ENCODE results near the gene NFASC. TPM values are rescaled to one million over a fixed set of nuclear protein-coding genes. Genes with fewer than 3 reads are reported as not detected.

Gene NFASC
- total RNA-seq, 1 experiment from 2014 or later, result 20.1 TPM

DNA sequence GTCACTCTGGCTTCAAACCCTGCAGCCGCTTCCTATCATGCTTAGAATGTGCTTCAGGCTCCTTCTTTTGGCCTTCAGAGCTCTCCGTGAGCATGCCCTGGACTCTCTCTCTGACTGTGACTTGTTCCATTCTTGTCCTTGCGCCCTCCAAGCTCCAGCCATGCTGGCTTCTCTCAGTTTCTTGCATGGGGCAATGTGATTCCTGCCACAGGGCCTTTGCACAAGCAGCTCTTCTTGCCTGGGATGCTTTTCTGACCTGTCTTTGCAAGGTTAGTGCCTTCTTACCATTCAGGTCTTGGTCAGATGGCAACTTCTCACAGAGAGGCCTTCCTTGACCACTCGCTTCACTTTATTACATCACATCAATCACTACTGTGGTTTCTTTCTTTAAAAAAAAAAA is 66.1 kb downstream of the NFASC start:
- no peaks in the 10 kb centered on the region for H3K36me3 Mint-ChIP-seq
- H3K9me3 Mint-ChIP-seq, result no peaks in the 10 kb centered on the region
- DNase-seq (ENCODE audit: low spot score), result no peak
- no peak for ATAC-seq
- TF ChIP-seq AR (CRISPR knock-in tag; IDR thresholded peaks at IDR 0.05), result no peak
- TF ChIP-seq GRHL2 (CRISPR knock-in tag; IDR thresholded peaks at IDR 0.05; ENCODE audit: insufficient replicate concordance, severe bottlenecking), result no peak
- TF ChIP-seq FOXK1 (CRISPR knock-in tag; IDR thresholded peaks at IDR 0.05), result no peak
- no peak for TF ChIP-seq MLX (CRISPR knock-in tag; IDR thresholded peaks at IDR 0.05)
- no peak for TF ChIP-seq TCF7 (CRISPR knock-in tag; IDR thresholded peaks at IDR 0.05; ENCODE audit: low read depth)
- no peak for TF ChIP-seq MYBL2 (CRISPR knock-in tag; IDR thresholded peaks at IDR 0.05)
- no peak for TF ChIP-seq JAZF1 (CRISPR knock-in tag; IDR thresholded peaks at IDR 0.05)
- TF ChIP-seq, protein P1, sequence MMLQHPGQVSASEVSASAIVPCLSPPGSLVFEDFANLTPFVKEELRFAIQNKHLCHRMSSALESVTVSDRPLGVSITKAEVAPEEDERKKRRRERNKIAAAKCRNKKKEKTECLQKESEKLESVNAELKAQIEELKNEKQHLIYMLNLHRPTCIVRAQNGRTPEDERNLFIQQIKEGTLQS (CRISPR knock-in tag; conservative IDR thresholded peaks at IDR 0.05), result no peak
- TF ChIP-seq ZNF396 (CRISPR knock-in tag; IDR thresholded peaks at IDR 0.05; ENCODE audit: borderline replicate concordance), result no peak
- no peak for TF ChIP-seq NFATC4 (CRISPR knock-in tag; IDR thresholded peaks at IDR 0.05)
- TF ChIP-seq TEAD1 (CRISPR knock-in tag; IDR thresholded peaks at IDR 0.05), result no peak
- TF ChIP-seq IRF2 (CRISPR knock-in tag; IDR thresholded peaks at IDR 0.05; ENCODE audit: borderline replicate concordance, low read depth), result no peak
- H3K27me3 Mint-ChIP-seq (ENCODE audit: low read depth), result no peaks in the 10 kb centered on the region
- CTCF ChIA-PET, result interaction anchor here (0.8 to 2.2 kb wide), 2 partner anchors 106 to 125 kb away, joined by 3 to 5 read pairs; no protein-coding TSS in a partner anchor
- H3K27ac Mint-ChIP-seq, result no peak overlapping the region
- no peak overlapping the region for H3K4me3 Mint-ChIP-seq
- peaks cover 7% of the 10 kb centered on the region; the same call in 1 of the 2 replicates for H3K4me1 Mint-ChIP-seq
- POLR2A ChIA-PET, result no interaction called here

DNA sequence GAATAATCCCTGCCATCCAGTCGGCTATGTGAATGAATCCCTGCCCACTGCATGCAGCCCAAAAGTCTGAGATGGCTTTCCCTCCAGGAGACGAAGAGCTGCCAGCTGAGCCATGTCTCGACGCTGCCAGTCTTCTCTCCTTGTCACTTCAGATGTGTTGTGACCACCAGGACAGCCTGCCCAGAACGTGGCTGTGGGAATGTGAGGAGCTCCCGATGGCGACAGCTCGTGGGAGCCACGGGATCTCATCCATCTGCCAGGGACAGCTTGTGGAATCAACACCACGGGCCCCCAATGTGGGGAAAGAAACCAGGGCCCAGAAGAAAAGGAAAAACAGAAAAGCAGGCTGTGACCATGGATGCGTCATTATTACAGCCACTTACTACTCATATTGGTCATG is 67.2 kb downstream of the NFASC start:
- DNase-seq (ENCODE audit: low spot score), result no peak

More for the DNA sequence above, 67.2 kb downstream of the NFASC start:
- no peak for ATAC-seq
- POLR2A ChIA-PET, result no interaction called here
- CTCF ChIA-PET, result interaction anchor here (0.9 to 1.3 kb wide), 5 partner anchors 10 to 146 kb away, joined by 3 to 4 read pairs (median 3); no protein-coding TSS in a partner anchor
- Mint-ChIP-seq H3K27me3 (ENCODE audit: low read depth) (no peaks in the 10 kb centered on the region), H3K36me3 (no peaks in the 10 kb centered on the region), H3K4me3 (no peak overlapping the region), H3K4me1 (peaks cover 7% of the 10 kb centered on the region; the same call in 1 of the 2 replicates), H3K9me3 (no peaks in the 10 kb centered on the region), H3K27ac (no peak overlapping the region)
- TF ChIP-seq GTF2I (CRISPR knock-in tag; conservative IDR thresholded peaks at IDR 0.05), result no peak
- TF ChIP-seq ZNF416 (CRISPR knock-in tag; IDR thresholded peaks at IDR 0.05), result no peak
- no peak for TF ChIP-seq SOX15 (CRISPR knock-in tag; IDR thresholded peaks at IDR 0.05)
- no peak for TF ChIP-seq ESRRA (CRISPR knock-in tag; IDR thresholded peaks at IDR 0.05; ENCODE audit: borderline replicate concordance)
- TF ChIP-seq ZNF396 (CRISPR knock-in tag; IDR thresholded peaks at IDR 0.05; ENCODE audit: borderline replicate concordance), result no peak
- TF ChIP-seq ZNF317 (CRISPR knock-in tag; IDR thresholded peaks at IDR 0.05; ENCODE audit: borderline replicate concordance, low read depth), result no peak
- no peak for TF ChIP-seq FOXP1 (CRISPR knock-in tag; IDR thresholded peaks at IDR 0.05; ENCODE audit: borderline replicate concordance)
- TF ChIP-seq AR (CRISPR knock-in tag; IDR thresholded peaks at IDR 0.05), result no peak
- no peak for TF ChIP-seq ZNF671 (CRISPR knock-in tag; IDR thresholded peaks at IDR 0.05)
- no peak for TF ChIP-seq TCF7 (CRISPR knock-in tag; IDR thresholded peaks at IDR 0.05; ENCODE audit: low read depth)
- TF ChIP-seq, protein P2, sequence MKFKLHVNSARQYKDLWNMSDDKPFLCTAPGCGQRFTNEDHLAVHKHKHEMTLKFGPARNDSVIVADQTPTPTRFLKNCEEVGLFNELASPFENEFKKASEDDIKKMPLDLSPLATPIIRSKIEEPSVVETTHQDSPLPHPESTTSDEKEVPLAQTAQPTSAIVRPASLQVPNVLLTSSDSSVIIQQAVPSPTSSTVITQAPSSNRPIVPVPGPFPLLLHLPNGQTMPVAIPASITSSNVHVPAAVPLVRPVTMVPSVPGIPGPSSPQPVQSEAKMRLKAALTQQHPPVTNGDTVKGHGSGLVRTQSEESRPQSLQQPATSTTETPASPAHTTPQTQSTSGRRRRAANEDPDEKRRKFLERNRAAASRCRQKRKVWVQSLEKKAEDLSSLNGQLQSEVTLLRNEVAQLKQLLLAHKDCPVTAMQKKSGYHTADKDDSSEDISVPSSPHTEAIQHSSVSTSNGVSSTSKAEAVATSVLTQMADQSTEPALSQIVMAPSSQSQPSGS (CRISPR knock-in tag; IDR thresholded peaks at IDR 0.05; ENCODE audit: borderline replicate concordance, low read depth), result no peak
- no peak for TF ChIP-seq PRRX2 (CRISPR knock-in tag; IDR thresholded peaks at IDR 0.05)
- no peak for TF ChIP-seq IRF2 (CRISPR knock-in tag; IDR thresholded peaks at IDR 0.05; ENCODE audit: borderline replicate concordance, low read depth)
- TF ChIP-seq SMAD4 (CRISPR knock-in tag; IDR thresholded peaks at IDR 0.05), result no peak
- no peak for TF ChIP-seq AFF4 (CRISPR knock-in tag; IDR thresholded peaks at IDR 0.05; ENCODE audit: borderline replicate concordance)
- TF ChIP-seq GABPB1 (CRISPR knock-in tag; IDR thresholded peaks at IDR 0.05), result no peak

Measured in WTC11 (cell line).